ENCODE data around the gene PHF2.

PHF2 gene

GRCh38 chr9:93603011-93603410, 26.6 kb downstream of the PHF2 start:
- no peak for DNase-seq

GRCh38 chr9:93603906-93604326, 27.5 kb downstream of the PHF2 start:
- no peak for DNase-seq

GRCh38 chr9:93606187-93606586, 29.8 kb downstream of the PHF2 start:
- DNase-seq, result no peak

GRCh38 chr9:93610206-93610605, 33.8 kb downstream of the PHF2 start:
- DNase-seq, result no peak

GRCh38 chr9:93612052-93612795, 35.8 kb downstream of the PHF2 start:
- no peak for DNase-seq

- DNase-seq, result no peak
These were observed 36.4 kb downstream of the PHF2 start for GRCh38 chr9:93612796-93613154.

- no peak for DNase-seq
These were observed 36.8 kb downstream of the PHF2 start for GRCh38 chr9:93613174-93613573.

GRCh38 chr9:93613791-93614190, 37.4 kb downstream of the PHF2 start:
- DNase-seq, result no peak

GRCh38 chr9:93614830-93615468, 38.6 kb downstream of the PHF2 start:
- no peak for DNase-seq

- DNase-seq, result no peak
These were observed 39.7 kb downstream of the PHF2 start for GRCh38 chr9:93616044-93616443.

GRCh38 chr9:93617273-93617672, 40.9 kb downstream of the PHF2 start:
- no peak for DNase-seq

GRCh38 chr9:93619272-93619775, 42.9 kb downstream of the PHF2 start:
- no peak for DNase-seq

GRCh38 chr9:93620041-93620506, 43.7 kb downstream of the PHF2 start:
- no peak for DNase-seq

- no peak for DNase-seq
These were observed 44.8 kb downstream of the PHF2 start for GRCh38 chr9:93620881-93621820.

- no peak for DNase-seq
These were observed 45.5 kb downstream of the PHF2 start for GRCh38 chr9:93621922-93622321.

- DNase-seq, result no peak
These were observed 46.3 kb downstream of the PHF2 start for GRCh38 chr9:93622691-93623090.

- no peak for DNase-seq
These were observed 47.4 kb downstream of the PHF2 start for GRCh38 chr9:93623753-93624152.

GRCh38 chr9:93624431-93624834, 48.0 kb downstream of the PHF2 start:
- no peak for DNase-seq

GRCh38 chr9:93624977-93625376, 48.6 kb downstream of the PHF2 start:
- DNase-seq, result no peak

- DNase-seq, result no peak
These were observed 53.5 kb downstream of the PHF2 start for GRCh38 chr9:93629920-93630319.

- no peak for DNase-seq
These were observed 54.5 kb downstream of the PHF2 start for GRCh38 chr9:93630806-93631411.

GRCh38 chr9:93633492-93634221, 57.3 kb downstream of the PHF2 start:
- DNase-seq, result no peak

Data from CD4-positive, alpha-beta T cell treated with Interleukin-4 for 4 hours (primary cell).